Erythroblast (primary cell): ENCODE measurements around the gene RBM10.

Experiments used
- GATA1 ChIP-seq: IDR thresholded peaks from 2 replicates; pipeline ENCODE4 v1.6.1; 2011; ENCODE audit warnings: low read depth, mild to moderate bottlenecking, control low read depth, low read length, moderate library complexity
- POLR2A ChIP-seq: IDR thresholded peaks from 2 replicates; pipeline ENCODE4 v1.6.1; 2011; ENCODE audit warnings: mild to moderate bottlenecking, low read length

DNA sequence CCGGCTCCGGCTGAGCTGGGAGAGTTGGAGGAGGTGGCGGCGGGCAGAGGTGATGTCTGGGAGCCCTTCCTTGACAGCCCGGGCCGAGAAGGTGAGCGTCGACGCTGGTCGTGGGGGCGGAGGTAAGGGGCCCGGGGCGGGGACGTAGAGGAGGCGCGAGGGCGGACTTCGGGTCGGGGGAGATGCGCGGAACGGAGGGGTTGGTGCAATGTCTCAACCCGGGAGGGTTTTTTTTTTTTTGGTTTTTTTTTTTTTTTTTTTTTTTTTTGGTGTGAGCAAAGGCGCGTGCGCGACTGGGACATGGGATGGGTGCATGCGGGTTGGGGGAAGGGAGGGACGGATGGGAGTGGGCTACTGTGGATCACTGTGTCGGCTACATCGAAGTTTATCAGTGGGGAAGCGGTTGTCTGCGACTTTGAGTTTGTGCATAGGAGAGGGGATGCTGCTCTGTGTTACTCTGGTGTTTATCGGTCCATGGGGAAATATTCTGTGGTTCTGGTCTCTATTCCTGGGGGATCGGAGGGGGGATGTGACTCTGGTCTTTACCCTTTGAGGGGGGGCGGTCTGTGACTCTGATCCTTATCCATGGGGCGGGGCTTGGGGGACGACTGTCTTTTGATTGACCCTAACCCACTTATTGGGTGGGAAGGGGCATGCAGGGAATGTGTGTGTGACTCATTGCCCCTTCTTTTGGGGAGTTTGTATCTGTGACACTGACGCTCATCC lies 537 bp downstream of the RBM10 start:
- TF ChIP-seq POLR2A, result peak; percentile 5
- no peak for TF ChIP-seq GATA1
